ENCODE results near the gene TMEM131L. TPM values are rescaled to one million over a fixed set of nuclear protein-coding genes. Genes with fewer than 3 reads are reported as not detected.
"Not testable (repeated sequence)": the region's sequence is repeated elsewhere in the genome, so short reads cannot be mapped to it uniquely, and the experiment has no call there.

Gene TMEM131L
- total RNA-seq, 2 donors from 2014 or later: 22.2 to 25.6 TPM

GRCh38 chr4:153458969-153459368 is 7.2 kb upstream of the TMEM131L start:
- Histone ChIP-seq H3K27me3 (replicated peaks; ENCODE audit: insufficient read depth) (no peaks in the 10 kb centered on the region), H3K27ac (no peak overlapping the region), H3K4me1 (ENCODE audit: control insufficient read depth in 1 of 2, low read depth in 2 of 2) (no peaks in the 10 kb centered on the region), H3K9me3 (no peaks in the 10 kb centered on the region), H3K4me3 (no peak overlapping the region), H3K36me3 (no peaks in the 10 kb centered on the region)
- no peak for DNase-seq (ENCODE audit: low spot score)
- TF ChIP-seq CTCF (IDR thresholded peaks at IDR 0.05): no peak
- ATAC-seq (ENCODE audit: insufficient number of reproducible peaks, low FRiP score, low read depth): no peak

- DNase-seq (ENCODE audit: low spot score); H3K27me3 ChIP-seq (replicated peaks; ENCODE audit: insufficient read depth); H3K4me3 ChIP-seq; H3K27ac ChIP-seq; H3K9me3 ChIP-seq; ATAC-seq (ENCODE audit: insufficient number of reproducible peaks, low FRiP score, low read depth); H3K36me3 ChIP-seq: not testable (repeated sequence)
- peaks cover 6 to 10% of the 10 kb centered on the region in 2 donors for H3K4me1 ChIP-seq (ENCODE audit: control insufficient read depth in 1 of 2, low read depth in 2 of 2)
These were observed 4.6 kb upstream of the TMEM131L start for GRCh38 chr4:153461549-153461948.

GRCh38 chr4:153464068-153464467 is 2.1 kb upstream of the TMEM131L start:
- Histone ChIP-seq H3K9me3 (no peaks in the 10 kb centered on the region), H3K4me1 (ENCODE audit: control insufficient read depth in 1 of 2, low read depth in 2 of 2) (peaks cover 18 to 27% of the 10 kb centered on the region in 2 donors), H3K27me3 (replicated peaks; ENCODE audit: insufficient read depth) (no peaks in the 10 kb centered on the region), H3K4me3 (no peak overlapping the region), H3K36me3 (no peaks in the 10 kb centered on the region), H3K27ac (no peak overlapping the region)
- no peak for TF ChIP-seq CTCF (IDR thresholded peaks at IDR 0.05)
- ATAC-seq (ENCODE audit: insufficient number of reproducible peaks, low FRiP score, low read depth) (no peak), DNase-seq (ENCODE audit: low spot score) (no peak)

GRCh38 chr4:153465140-153465539 is 1.0 kb upstream of the TMEM131L start:
- ATAC-seq (ENCODE audit: insufficient number of reproducible peaks, low FRiP score, low read depth): no peak
- Histone ChIP-seq H3K4me3 (peak overlapping the region; percentile 96), H3K27me3 (replicated peaks; ENCODE audit: insufficient read depth) (no peaks in the 10 kb centered on the region), H3K9me3 (no peaks in the 10 kb centered on the region), H3K36me3 (no peaks in the 10 kb centered on the region), H3K4me1 (ENCODE audit: control insufficient read depth in 1 of 2, low read depth in 2 of 2) (peaks cover 21 to 37% of the 10 kb centered on the region in 2 donors), H3K27ac (peak overlapping the region; percentile 74 to 78)
- no peak for DNase-seq (ENCODE audit: low spot score)
- TF ChIP-seq CTCF (IDR thresholded peaks at IDR 0.05): no peak

GRCh38 chr4:153465615-153466080 is 512 bp upstream of the TMEM131L start:
- H3K4me3 ChIP-seq: peak overlapping the region; percentile 96
- H3K4me1 ChIP-seq (ENCODE audit: control insufficient read depth in 1 of 2, low read depth in 2 of 2): peaks cover 21 to 40% of the 10 kb centered on the region in 2 donors
- H3K9me3 ChIP-seq: no peaks in the 10 kb centered on the region
- peak overlapping the region; percentile 74 to 78 for H3K27ac ChIP-seq
- H3K27me3 ChIP-seq (replicated peaks; ENCODE audit: insufficient read depth): no peaks in the 10 kb centered on the region
- no peaks in the 10 kb centered on the region for H3K36me3 ChIP-seq
- DNase-seq (ENCODE audit: low spot score) (peak; percentile 24), ATAC-seq (ENCODE audit: insufficient number of reproducible peaks, low FRiP score, low read depth) (peak; percentile 51)
- TF ChIP-seq CTCF (IDR thresholded peaks at IDR 0.05): peak; percentile 51

Measured in thoracic aorta (tissue), 2 donors.